HG02943 (cell line): ENCODE measurements around the gene C7orf57.
A peak's percentile ranks its signal among the peaks of the same experiment; 100 is the strongest.

Experiments used
- ATAC-seq: cut with Tn5 transposase; IDR thresholded peaks from one replicate; pipeline ENCODE4 v1.9.1; 2021; ENCODE audit warnings: mild to moderate bottlenecking, low read depth, moderate library complexity; ENCODE audit not compliant: unreplicated experiment

C7orf57 gene

DNA sequence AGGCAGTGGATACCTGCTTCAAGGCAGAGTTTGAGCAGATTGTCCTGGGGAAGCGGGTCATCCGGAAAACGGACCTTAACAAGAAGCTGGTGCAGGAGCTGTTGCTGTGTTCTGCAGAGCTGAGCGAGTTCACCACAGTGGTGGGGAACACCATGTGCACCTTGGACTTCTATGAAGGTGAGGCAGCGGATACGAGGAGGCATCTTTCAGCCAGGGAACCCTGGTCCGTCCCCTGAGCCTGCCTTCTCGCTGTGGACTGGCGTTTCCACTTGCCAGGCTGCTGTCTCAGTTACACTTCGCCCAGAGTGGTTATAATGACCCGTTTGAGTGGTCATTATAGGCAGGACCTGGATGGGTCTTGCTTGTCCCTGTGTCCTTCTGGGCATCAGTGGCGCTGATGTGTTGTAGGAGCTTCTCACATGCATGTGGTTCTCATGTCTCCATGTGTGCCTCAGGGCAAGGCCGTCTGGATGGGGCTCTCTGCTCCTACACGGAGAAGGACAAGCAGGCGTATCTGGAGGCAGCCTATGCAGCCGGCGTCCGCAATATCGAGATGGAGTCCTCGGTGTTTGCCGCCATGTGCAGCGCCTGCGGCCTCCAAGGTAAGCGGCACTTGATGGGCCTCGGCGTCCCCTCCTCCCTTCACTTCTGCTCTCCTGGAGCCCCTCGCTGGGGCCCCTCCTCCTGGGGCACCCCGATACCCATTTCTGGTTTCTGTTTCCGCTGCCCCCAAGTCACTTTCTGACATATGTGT is 71.7 kb downstream of the C7orf57 start:
- no peak for ATAC-seq

DNA sequence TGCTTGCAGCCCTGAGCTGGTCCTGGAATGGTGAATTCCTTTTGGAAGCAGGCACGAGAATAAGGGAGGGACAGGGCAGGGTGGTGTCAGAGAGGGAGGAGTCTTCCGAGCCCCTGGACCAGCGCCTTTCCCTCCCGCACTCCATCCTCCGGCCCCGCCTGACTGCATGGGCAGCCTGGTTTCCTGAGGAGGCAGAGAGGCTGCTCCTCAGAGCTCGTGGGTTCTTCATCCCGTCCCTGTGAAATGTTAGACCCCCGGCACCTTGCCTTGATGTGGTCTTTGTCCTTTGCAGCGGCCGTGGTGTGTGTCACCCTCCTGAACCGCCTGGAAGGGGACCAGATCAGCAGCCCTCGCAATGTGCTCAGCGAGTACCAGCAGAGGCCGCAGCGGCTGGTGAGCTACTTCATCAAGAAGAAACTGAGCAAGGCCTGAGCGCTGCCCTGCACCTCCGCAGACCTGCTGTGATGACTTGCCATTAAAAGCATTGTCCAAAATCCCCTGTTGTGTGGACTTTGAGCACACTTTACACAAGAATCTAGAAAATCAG is 72.7 kb downstream of the C7orf57 start:
- ATAC-seq: no peak

DNA sequence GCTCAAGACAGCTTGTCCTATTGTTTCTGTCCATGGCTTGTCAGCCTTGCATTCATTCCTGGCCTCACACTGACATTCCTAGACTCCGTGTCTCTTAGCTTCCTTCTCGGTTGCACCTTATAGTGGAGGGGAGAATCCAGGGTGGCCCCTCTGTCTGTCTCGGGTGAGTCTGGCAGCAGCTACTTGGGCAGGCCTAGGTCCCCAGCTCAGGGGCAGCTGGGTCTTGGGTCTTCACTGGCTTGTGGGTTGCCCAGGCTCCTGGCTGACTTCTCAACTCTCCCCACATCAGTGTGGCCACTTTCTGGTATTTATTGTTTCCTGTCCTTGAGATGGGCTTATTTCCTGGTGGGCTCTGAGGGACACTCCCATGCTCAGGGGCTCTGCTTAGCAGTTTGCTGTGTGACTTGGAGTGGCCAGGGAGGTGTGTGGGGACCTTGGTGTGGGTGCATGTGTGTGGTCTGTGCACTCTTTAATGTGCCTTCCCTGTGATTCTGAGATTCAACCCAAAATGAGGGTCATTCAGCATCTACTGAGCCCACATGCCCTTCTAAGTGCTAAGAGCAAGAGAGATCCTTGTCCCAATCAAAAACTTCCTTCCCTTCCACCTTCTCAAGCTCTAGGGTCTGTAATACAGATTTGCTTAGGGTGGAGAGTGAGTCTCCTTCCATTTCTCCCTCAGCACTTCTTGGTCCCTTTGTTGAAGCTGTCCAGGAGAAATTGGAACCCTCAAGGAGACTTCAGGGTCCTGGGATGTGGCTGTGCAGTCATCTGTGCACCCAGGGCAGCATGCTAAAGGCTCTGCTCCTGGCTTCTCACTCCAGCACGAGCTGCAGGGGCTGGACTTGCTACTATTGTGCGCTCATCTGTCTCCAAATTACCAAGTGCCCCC is 73.9 kb downstream of the C7orf57 start:
- no peak for ATAC-seq

DNA sequence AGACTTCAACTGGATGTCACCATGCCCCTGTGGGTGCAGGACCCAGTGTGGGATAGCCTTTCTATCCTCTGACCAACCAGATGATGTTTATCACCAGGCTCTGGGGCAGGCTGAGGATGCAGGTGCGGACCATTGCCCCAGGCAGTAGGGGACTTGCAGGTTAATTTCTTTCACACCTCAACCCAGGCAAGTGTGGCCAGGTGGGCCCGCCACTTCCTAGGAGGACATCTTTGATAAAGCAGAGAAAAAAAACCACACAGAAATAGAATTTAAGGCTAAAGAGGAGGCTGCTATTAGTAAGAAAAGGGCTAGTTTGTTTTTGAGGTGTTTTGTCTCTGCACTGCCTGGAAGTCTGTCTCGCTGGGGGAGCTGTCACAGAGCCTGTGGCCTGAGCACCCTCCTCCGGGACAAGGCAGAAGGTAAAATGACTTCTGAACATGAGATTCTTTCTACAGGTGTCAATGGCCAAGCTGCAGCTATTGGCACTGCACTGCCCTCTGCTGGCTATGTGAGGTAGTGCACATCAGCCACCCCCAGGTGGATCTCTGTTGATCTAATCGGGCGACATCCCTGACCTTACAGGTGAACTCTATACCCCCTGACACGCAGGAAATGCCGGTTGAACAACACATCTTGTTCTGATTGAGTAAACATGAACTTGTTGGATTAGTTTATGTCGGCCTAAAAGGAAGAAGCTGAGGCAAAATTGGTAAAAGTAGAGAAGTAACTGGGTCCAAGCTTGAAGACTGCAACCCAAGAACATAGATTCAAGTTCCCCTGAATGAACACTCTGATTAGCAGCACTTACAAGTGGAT is 74.7 kb downstream of the C7orf57 start:
- ATAC-seq: peak; percentile 74

DNA sequence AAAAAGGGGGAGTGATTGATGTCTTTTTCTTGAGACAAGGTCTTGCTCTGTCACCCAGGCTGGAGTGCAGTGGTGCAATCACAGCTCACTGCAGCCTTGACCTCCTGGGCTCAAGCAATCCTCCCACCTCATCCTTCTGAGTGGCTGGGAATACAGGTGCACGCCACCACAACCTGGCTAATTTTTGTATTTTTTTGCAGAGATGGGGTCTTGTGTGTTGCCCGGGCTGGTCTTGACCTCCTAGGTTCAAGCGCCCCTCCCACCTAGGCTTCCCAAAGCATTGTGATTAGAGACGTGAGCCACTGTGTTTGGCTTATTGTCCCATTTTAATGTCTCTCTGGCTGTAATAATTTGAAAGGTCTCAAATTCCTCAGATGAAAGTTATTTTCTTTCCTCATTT is 75.5 kb downstream of the C7orf57 start:
- no peak for ATAC-seq
